A549 (cell line): ENCODE results near the gene SIVA1. TPM values are rescaled to one million over a fixed set of nuclear protein-coding genes. Genes with fewer than 3 reads are reported as not detected.
"Not testable (repeated sequence)": the region's sequence is repeated elsewhere in the genome, so short reads cannot be mapped to it uniquely, and the experiment has no call there.

Experiments
- ATAC-seq, 2 experiments: fragments of 200-7000 bp in 1 of 2; fragments of >200 bp in 1 of 2; cut with Nextera tagmentation in 1 of 2; cut with Tn5 transposase in 1 of 2; 3 replicates each; pipeline versions ENCODE4 v1.8.0 to v1.9.1; 2018 to 2020; ENCODE audit warnings: mild to moderate bottlenecking in 1 of 2, moderate library complexity in 1 of 2
- CTCF ChIA-PET: fragments of 300-600 bp; sonication (Branson Sonifier 250); formaldehyde crosslinking; extraction: SDS; loops from one replicate; lab custom pipeline; 2021; ENCODE audit warnings: antibody characterized with exemption, inconsistent platforms; lab: Yijun Ruan, JAX
- POLR2A ChIA-PET: fragments of 350-600 bp; formaldehyde crosslinking; extraction: SDS; loops from one replicate; lab custom pipeline; 2021; ENCODE audit warnings: antibody characterized with exemption, inconsistent platforms; lab: Yijun Ruan, JAX
- DNase-seq, 2 experiments: peaks; one replicate each; pipeline versions ENCODE4 v3.0.0 to v3.0.0-alpha.2; 2011 to 2016; ENCODE audit warnings: low read depth in 1 of 2, low spot score in 1 of 2
- FAIRE-seq: peaks from 2 replicates; lab custom pipeline; 2011; peaks lifted over from hg19 to GRCh38; lab: Jason Lieb, UNC
- H3K27ac ChIP-seq, 2 experiments: fragments of >200 bp; sonication (Bioruptor Twin); formaldehyde crosslinking; 3 replicates each; pipeline ENCODE4 v1.5.1; 2016 to 2017
- H3K4me1 ChIP-seq: fragments of >200 bp; sonication (Bioruptor Twin); formaldehyde crosslinking; 3 replicates; pipeline ENCODE4 v1.6.1; 2016
- H3K4me2 ChIP-seq: fragments of >200 bp; sonication (Bioruptor Twin); formaldehyde crosslinking; 3 replicates; pipeline ENCODE4 v1.6.1; 2016
- H3K4me3 ChIP-seq: fragments of >200 bp; sonication (Bioruptor Twin); formaldehyde crosslinking; 3 replicates; pipeline ENCODE4 v1.5.1; 2016
- H3K9me3 ChIP-seq: fragments of >200 bp; sonication (Bioruptor Twin); formaldehyde crosslinking; 3 replicates; pipeline ENCODE4 v1.6.1; 2016
- BCL3 ChIP-seq: fragments of >200 bp; sonication (Bioruptor Twin); formaldehyde crosslinking; IDR thresholded peaks from 3 replicates; pipeline ENCODE4 v1.6.1; 2016
- CHD2 ChIP-seq: fragments of 150-350 bp; IDR thresholded peaks from 2 replicates; pipeline ENCODE4 v1.6.1; 2014; ENCODE audit warnings: low read length; ENCODE audit not compliant: partially characterized antibody
- CHD4 ChIP-seq: fragments of 200-600 bp; sonication (generic); IDR thresholded peaks from 2 replicates; pipeline ENCODE4 v1.6.1; 2016; ENCODE audit warnings: antibody characterized with exemption, mild to moderate bottlenecking, borderline replicate concordance
- EHF ChIP-seq: fragments of 250-450 bp; sonication (Bioruptor Pico); IDR thresholded peaks from 2 replicates; pipeline ENCODE4 v1.5.0; 2020; ENCODE audit warnings: mild to moderate bottlenecking
- FOSB ChIP-seq: fragments of 250-450 bp; sonication (Bioruptor Pico); IDR thresholded peaks from 2 replicates; pipeline ENCODE4 v1.5.0; 2020; ENCODE audit warnings: mild to moderate bottlenecking, moderate library complexity
- FOSL2 ChIP-seq, 2 experiments: fragments of 450-650 bp in 1 of 2; fragments of >200 bp in 1 of 2; sonication (Bioruptor Twin) in 1 of 2; formaldehyde crosslinking; IDR thresholded peaks; 2 replicates each; pipeline versions ENCODE4 v1.5.0 to v1.6.1; 2016 to 2020; ENCODE audit warnings: mild to moderate bottlenecking in 1 of 2, moderate library complexity in 1 of 2
- HDAC2 ChIP-seq: fragments of 200-600 bp; sonication (generic); IDR thresholded peaks from 2 replicates; pipeline ENCODE4 v1.6.1; 2016
- HES2 ChIP-seq: fragments of >200 bp; sonication (Bioruptor Twin); formaldehyde crosslinking; IDR thresholded peaks from 2 replicates; pipeline ENCODE4 v1.6.1; 2016
- HEYL ChIP-seq: fragments of 250-450 bp; sonication (Bioruptor Pico); IDR thresholded peaks from 2 replicates; pipeline ENCODE4 v1.8.0; 2021; ENCODE audit warnings: mild to moderate bottlenecking, moderate library complexity
- HOXB13 ChIP-seq: fragments of 250-450 bp; sonication (Bioruptor Pico); IDR thresholded peaks from 2 replicates; pipeline ENCODE4 v1.5.0; 2020; ENCODE audit warnings: low read depth, mild to moderate bottlenecking, moderate library complexity
- HOXB5 ChIP-seq: fragments of 250-450 bp; sonication (Bioruptor Pico); IDR thresholded peaks from 2 replicates; pipeline ENCODE4 v1.5.0; 2020; ENCODE audit warnings: mild to moderate bottlenecking, moderate library complexity
- JUN ChIP-seq, 2 experiments: fragments of >200 bp; sonication (Bioruptor Twin); formaldehyde crosslinking; IDR thresholded peaks; 2 replicates in 1 of 2; 3 replicates in 1 of 2; pipeline ENCODE4 v1.6.1; 2016 to 2017
- KDM1A ChIP-seq: fragments of 200-600 bp; sonication (generic); IDR thresholded peaks from 2 replicates; pipeline ENCODE4 v1.6.1; 2016; ENCODE audit warnings: low read depth, mild to moderate bottlenecking
- KDM5A ChIP-seq: fragments of 200-600 bp; sonication (generic); IDR thresholded peaks from 2 replicates; pipeline ENCODE4 v1.6.1; 2016; ENCODE audit warnings: antibody characterized with exemption, mild to moderate bottlenecking
- MYC ChIP-seq: IDR thresholded peaks from 2 replicates; pipeline ENCODE4 v1.6.1; 2012; ENCODE audit warnings: mild to moderate bottlenecking, inconsistent platforms, low read length, improper control_type of control experiment, borderline replicate concordance
- POLR2AphosphoS2 ChIP-seq: conservative IDR thresholded peaks from 2 replicates; pipeline ENCODE4 v1.6.1; 2012; ENCODE audit warnings: low read length, improper control_type of control experiment, inconsistent platforms
- RAD21 ChIP-seq, 2 experiments: fragments of >200 bp in 1 of 2; sonication (Bioruptor Twin) in 1 of 2; formaldehyde crosslinking in 1 of 2; IDR thresholded peaks in 1 of 2; conservative IDR thresholded peaks in 1 of 2; 2 replicates in 1 of 2; 3 replicates in 1 of 2; pipeline ENCODE4 v1.6.1; 2012 to 2018; ENCODE audit warnings: inconsistent platforms in 1 of 2
- RCOR1 ChIP-seq: fragments of 150-350 bp; IDR thresholded peaks from 2 replicates; pipeline ENCODE4 v1.6.1; 2014; ENCODE audit warnings: antibody characterized with exemption, low read length, low read depth
- RNF2 ChIP-seq: fragments of 200-600 bp; sonication (generic); IDR thresholded peaks from 2 replicates; pipeline ENCODE4 v1.6.1; 2016; ENCODE audit warnings: low read depth, mild to moderate bottlenecking, antibody characterized with exemption, moderate library complexity, borderline replicate concordance
- SREBF2 ChIP-seq: fragments of 450-650 bp; IDR thresholded peaks from 2 replicates; pipeline ENCODE4 v1.6.1; 2014; ENCODE audit warnings: mild to moderate bottlenecking, moderate library complexity
- TFCP2L1 ChIP-seq: fragments of 250-450 bp; sonication (Bioruptor Pico); IDR thresholded peaks from 2 replicates; pipeline ENCODE4 v1.5.0; 2021; ENCODE audit warnings: mild to moderate bottlenecking
- TP53 ChIP-seq: fragments of 250-450 bp; sonication (Bioruptor Pico); IDR thresholded peaks from 2 replicates; pipeline ENCODE4 v1.5.0; 2021; ENCODE audit warnings: mild to moderate bottlenecking, moderate library complexity
- WGBS: methylation state at CpG from one replicate; pipeline ENCODE4 v1.1.6; 2017; ENCODE audit errors: missing lambda C conversion rate; 5-methylcytosine and 5-hydroxymethylcytosine counted together
- polyA plus RNA-seq, 4 experiments: library from polyadenylated mRNA; depleted of rRNA in 3 of 4; stranded (reverse); fragments of >200 nt; fragmentation: RNase III in 1 of 4; extraction: RNeasy Plus Mini Kit Qiagen cat#74134 plus additional on column Dnase treatment in 1 of 4; gene quantifications; 2 replicates in 3 of 4; 3 replicates in 1 of 4; pipeline ENCODE4 v1.2.3, GENCODE V29; 2011 to 2017
- TF ChIP-seq, protein P1 (sequence below): IDR thresholded peaks from 2 replicates; pipeline ENCODE4 v1.6.1; 2012; ENCODE audit warnings: low read depth, borderline replicate concordance
- TF ChIP-seq, protein P2 (sequence below): IDR thresholded peaks from 2 replicates; pipeline ENCODE4 v1.6.1; 2012

SIVA1 gene
- polyA plus RNA-seq, 2 of the 4 experiments (the other 2 are of a cell fraction) = 90.0 to 169 TPM

DNA sequence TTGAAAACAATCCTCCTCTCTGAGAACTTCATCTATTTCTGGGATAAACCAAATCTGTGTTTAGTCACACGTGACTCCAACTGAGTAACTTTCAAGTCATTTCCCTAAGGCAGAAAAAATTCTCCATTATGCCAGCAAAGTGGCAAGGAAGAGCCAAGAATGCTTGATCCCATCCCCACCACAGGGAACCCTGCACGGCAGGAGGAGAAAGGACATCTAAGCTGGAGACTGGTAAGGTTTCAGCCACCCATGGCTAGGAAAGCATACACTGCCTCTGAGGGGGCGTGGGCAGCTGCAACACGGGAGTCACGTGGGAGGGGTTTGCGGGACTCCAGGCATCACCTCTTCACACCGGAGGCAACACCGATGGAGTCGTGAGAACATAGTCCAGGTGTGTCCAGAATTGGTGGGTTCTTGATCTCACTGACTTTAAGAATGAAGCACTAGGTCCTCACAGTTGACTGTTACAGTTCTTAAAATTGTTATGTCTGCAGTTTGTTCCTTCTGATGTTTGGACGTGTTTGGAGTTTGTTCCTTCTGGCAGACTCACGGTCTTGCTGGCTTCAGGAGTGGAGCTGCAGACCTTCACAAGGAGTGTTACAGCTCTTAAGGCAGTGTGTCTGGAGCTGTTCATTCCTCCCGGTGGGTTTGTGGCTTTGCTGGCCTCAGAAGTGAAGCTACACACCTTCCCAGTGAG is 2.7 kb upstream of the SIVA1 start:
- Histone ChIP-seq H3K4me3 (no peak overlapping the region), H3K9me3 (no peaks in the 10 kb centered on the region; the same call in 2 of the 3 replicates), H3K4me1 (peaks cover 28% of the 10 kb centered on the region), H3K4me2 (no peak overlapping the region), H3K27ac (peak overlapping the region in 1 of 2 experiments; percentile 25; a peak in 1 of 6 replicates)
- WGBS = 81% methylated on average over 12 of the region's 12 CpGs
- TF ChIP-seq TP53 (CRISPR knock-in tag) (no peak), HEYL (no peak), HES2 (no peak), RCOR1 (no peak), POLR2AphosphoS2 (no peak), BCL3 (no peak), HDAC2 (no peak)
- TF ChIP-seq, protein P1, sequence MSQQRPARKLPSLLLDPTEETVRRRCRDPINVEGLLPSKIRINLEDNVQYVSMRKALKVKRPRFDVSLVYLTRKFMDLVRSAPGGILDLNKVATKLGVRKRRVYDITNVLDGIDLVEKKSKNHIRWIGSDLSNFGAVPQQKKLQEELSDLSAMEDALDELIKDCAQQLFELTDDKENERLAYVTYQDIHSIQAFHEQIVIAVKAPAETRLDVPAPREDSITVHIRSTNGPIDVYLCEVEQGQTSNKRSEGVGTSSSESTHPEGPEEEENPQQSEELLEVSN = no peak
- no peak for ATAC-seq
- ChIA-PET CTCF (interaction anchor here (0.7 to 4.7 kb wide), 4 partner anchors 14 to 84 kb away, joined by 3 to 31 read pairs (median 4); partner anchors contain the start of gene ADSS1), POLR2A (no interaction called here)
- no peak for FAIRE-seq
- no peak for DNase-seq

DNA sequence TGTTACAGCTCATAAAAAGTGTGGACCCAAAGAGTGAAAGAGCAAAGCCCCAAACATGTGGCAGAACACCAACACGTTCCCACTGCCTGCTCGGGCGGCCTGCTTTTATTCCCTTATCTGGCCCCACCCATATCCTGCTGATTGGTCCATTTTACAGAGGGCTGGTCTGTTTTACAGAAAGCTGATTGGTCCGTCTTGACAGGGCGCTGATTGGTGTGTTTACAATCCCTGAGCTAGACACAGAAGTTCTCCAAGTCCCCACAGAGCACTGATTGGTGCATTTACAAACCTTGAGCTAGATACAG is 2.2 kb upstream of the SIVA1 start:
- H3K4me1 ChIP-seq = peaks cover 28% of the 10 kb centered on the region
- not testable (repeated sequence) for H3K4me3 ChIP-seq, H3K9me3 ChIP-seq, ATAC-seq, FAIRE-seq, H3K4me2 ChIP-seq, H3K27ac ChIP-seq
- ChIA-PET POLR2A (interaction anchor here (0.9 kb wide), 1 partner anchor 220 kb away, joined by 3 read pairs; no protein-coding TSS in a partner anchor), CTCF (interaction anchor here (0.7 to 4.7 kb wide), 4 partner anchors 14 to 85 kb away, joined by 3 to 31 read pairs (median 4); partner anchors contain the start of gene ADSS1)
- peak in 1 of 2 experiments; percentile 48 for DNase-seq
- 85% methylated on average over 5 of the region's 5 CpGs for WGBS

DNA sequence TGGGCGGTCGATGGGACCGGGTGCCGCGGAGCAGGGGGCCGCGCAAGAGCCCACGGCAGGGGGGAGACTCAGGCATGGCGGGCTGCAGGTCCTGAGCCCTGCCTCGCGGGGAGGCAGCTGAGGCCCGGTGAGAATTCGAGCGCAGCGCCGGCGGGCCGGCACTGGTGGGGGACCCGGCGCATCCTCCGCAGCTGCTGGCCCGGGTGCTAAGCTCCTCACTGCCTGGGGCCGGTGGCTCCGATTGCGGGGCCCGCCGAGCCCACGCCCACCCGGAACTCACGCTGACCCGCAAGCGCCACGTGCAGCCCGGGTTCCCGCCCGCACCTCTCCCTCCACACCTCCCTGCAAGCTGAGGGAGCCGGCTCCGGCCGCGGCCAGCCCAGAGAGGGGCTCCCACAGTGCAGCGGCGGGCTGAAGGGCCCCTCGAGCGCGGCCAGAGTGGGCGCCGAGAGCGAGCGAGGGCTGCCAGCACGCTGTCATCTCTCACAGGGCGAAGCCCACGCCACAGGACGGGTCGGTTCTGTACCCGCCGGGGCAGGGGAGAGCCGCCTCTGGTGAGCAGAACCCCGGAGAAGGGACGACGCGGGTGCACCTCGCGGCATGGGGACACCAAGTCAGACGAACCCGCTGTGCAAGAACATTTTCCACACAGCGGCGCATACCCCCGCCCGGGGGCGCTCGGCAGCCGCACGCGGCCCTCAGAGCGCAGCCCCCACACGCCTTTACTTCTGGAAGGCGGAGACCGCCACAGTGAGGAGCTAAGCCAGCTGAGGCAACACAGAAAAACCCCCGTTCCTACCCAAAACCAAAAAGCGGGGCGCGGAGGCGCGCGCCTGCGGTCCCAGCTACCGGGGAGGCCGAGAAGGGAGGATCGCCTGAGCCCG is 1.2 kb upstream of the SIVA1 start:
- DNase-seq (no peak), ATAC-seq (no peak), FAIRE-seq (no peak)
- H3K9me3 ChIP-seq = no peaks in the 10 kb centered on the region; the same call in 2 of the 3 replicates
- WGBS = 73% methylated on average over 61 of the region's 90 CpGs
- H3K4me1 ChIP-seq = peaks cover 28% of the 10 kb centered on the region
- CTCF ChIA-PET = interaction anchor here (0.6 to 5.1 kb wide), 9 partner anchors 11 to 86 kb away, joined by 3 to 41 read pairs (median 4); partner anchors contain the start of gene ADSS1
- peak overlapping the region; percentile 70 to 89 for H3K27ac ChIP-seq
- H3K4me3 ChIP-seq = peak overlapping the region; percentile 49
- TF ChIP-seq CHD2 (no peak), TFCP2L1 (CRISPR knock-in tag) (0 out of 2 replicates have a peak, but pooled peaks have one; percentile 12), HES2 (no peak)
- H3K4me2 ChIP-seq = peak overlapping the region; percentile 88
- POLR2A ChIA-PET = interaction anchor here (0.9 to 1.4 kb wide), 7 partner anchors 17 to 219 kb away, joined by 3 to 7 read pairs (median 4); no protein-coding TSS in a partner anchor

GRCh38 chr14:104752423-104752734 is 568 bp upstream of the SIVA1 start:
- ChIA-PET CTCF (interaction anchor here (0.6 to 5.1 kb wide), 7 partner anchors 12 to 78 kb away, joined by 3 to 41 read pairs (median 4); no protein-coding TSS in a partner anchor), POLR2A (interaction anchor here (0.6 to 1.4 kb wide), 8 partner anchors 18 to 268 kb away, joined by 3 to 7 read pairs (median 4); partner anchors contain the start of gene CDCA4)
- H3K27ac ChIP-seq = peak overlapping the region; percentile 70 to 89
- no peaks in the 10 kb centered on the region; the same call in 2 of the 3 replicates for H3K9me3 ChIP-seq
- 4% methylated on average over 20 of the region's 21 CpGs for WGBS
- H3K4me1 ChIP-seq = peaks cover 28% of the 10 kb centered on the region
- FAIRE-seq (no peak), DNase-seq (peak in 1 of 2 experiments; percentile 95), ATAC-seq (peak; percentile 40 to 93)
- H3K4me2 ChIP-seq = peak overlapping the region; percentile 88
- peak overlapping the region; percentile 49 for H3K4me3 ChIP-seq
- no peak for TF ChIP-seq FOSL2 (IDR thresholded peaks at IDR 0.05)
- no peak for TF ChIP-seq FOSL2 (CRISPR knock-in tag; IDR thresholded peaks at IDR 0.05)
- TF ChIP-seq SREBF2 = no peak
- TF ChIP-seq EHF (CRISPR knock-in tag) = no peak
- no peak for TF ChIP-seq RAD21 (conservative IDR thresholded peaks at IDR 0.05 in 1 of 2, IDR thresholded peaks at IDR 0.05 in 1 of 2)
- no peak for TF ChIP-seq FOSB (CRISPR knock-in tag)
- TF ChIP-seq HDAC2 = no peak
- TF ChIP-seq MYC = no peak
- no peak for TF ChIP-seq KDM5A
- no peak for TF ChIP-seq HOXB5 (CRISPR knock-in tag)
- TF ChIP-seq JUN (IDR thresholded peaks at IDR 0.05) = no peak
- no peak for TF ChIP-seq CHD4
- no peak for TF ChIP-seq KDM1A
- TF ChIP-seq, protein P2, sequence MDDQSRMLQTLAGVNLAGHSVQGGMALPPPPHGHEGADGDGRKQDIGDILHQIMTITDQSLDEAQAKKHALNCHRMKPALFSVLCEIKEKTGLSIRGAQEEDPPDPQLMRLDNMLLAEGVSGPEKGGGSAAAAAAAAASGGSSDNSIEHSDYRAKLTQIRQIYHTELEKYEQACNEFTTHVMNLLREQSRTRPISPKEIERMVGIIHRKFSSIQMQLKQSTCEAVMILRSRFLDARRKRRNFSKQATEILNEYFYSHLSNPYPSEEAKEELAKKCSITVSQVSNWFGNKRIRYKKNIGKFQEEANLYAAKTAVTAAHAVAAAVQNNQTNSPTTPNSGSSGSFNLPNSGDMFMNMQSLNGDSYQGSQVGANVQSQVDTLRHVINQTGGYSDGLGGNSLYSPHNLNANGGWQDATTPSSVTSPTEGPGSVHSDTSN = no peak
- TF ChIP-seq RNF2 = no peak
- TF ChIP-seq HOXB13 = no peak
